Colonic mucosa (tissue), 4 donors: ENCODE results near the gene CDCA3. TPM values are rescaled to one million over a fixed set of nuclear protein-coding genes. Genes with fewer than 3 reads are reported as not detected.

Experiments used
- DNase-seq: peaks from one replicate; pipeline ENCODE4 v3.0.0-alpha.2; 2020
- H3K27ac ChIP-seq: fragments of 200-600 bp; one replicate; pipeline ENCODE4 v1.8.0; 2021
- H3K27me3 ChIP-seq: fragments of 200-600 bp; one replicate; pipeline ENCODE4 v1.8.0; 2021
- H3K36me3 ChIP-seq: fragments of 200-600 bp; one replicate; pipeline ENCODE4 v1.8.0; 2021
- H3K4me1 ChIP-seq: fragments of 200-600 bp; one replicate; pipeline ENCODE4 v1.8.0; 2021; ENCODE audit warnings: mild to moderate bottlenecking
- H3K4me3 ChIP-seq: fragments of 200-600 bp; one replicate; pipeline ENCODE4 v1.8.0; 2021
- H3K9ac ChIP-seq, 2 donors: one replicate each; pipeline ENCODE4 v1.7.0; 2013; ENCODE audit warnings: control low read depth in 2 of 2, low read depth in 2 of 2, low read length in 2 of 2
- H3K9me3 ChIP-seq: fragments of 200-600 bp; one replicate; pipeline ENCODE4 v1.8.0; 2021
- intact Hi-C: fragments of 100-400 bp; cut with DNase I; formaldehyde crosslinking; loops from one replicate; pipeline ENCODE4 v1.14.1; 2022
- total RNA-seq, 2 donors: library from RNA; stranded (reverse); fragmentation: NEBNext Ultra II Directional in 1 of 2; extraction: Animal tissue kit (Norgen Biotek cat#: 25700) in 1 of 2; gene quantifications; one replicate each; pipeline ENCODE4 v1.2.1, GENCODE V29; 2021
- TF ChIP-seq, protein P1 (sequence below): fragments of 200-600 bp; IDR thresholded peaks from one replicate; pipeline ENCODE4 v1.8.0; 2022; ENCODE audit warnings: antibody characterized with exemption, mild to moderate bottlenecking
- donor health status: healthy.
- donor health status: DM: no; HTN: no; CAD: no.
- donor health status: DM: no; HTN: no; CAD: no.

CDCA3 gene
- total RNA-seq, 2 donors from 2014 or later = 11.4 to 63.7 TPM

DNA sequence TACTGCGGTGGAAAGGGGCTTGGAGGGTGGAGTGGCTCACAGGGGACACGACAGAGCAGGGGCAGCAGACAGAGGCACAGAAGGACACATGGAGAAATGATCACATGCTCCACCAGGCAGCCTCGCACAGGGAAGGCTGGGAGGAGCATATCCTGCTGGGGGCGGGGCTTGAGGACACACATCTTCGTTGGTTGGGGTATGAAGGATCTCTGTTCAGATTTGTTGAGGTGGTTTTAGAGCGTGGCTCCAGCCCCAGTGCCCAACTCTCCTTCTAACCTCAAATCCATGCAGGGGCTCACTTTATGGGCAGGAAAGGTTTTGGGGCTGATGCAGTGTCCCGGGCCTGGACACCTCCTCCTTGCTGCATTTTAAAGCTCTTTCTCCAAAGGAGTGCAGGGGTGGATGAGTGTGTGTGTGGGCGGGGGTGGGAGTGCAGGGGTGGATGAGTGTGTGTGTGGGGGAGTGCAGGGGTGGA is 23.6 kb downstream of the CDCA3 start:
- TF ChIP-seq, protein P1, sequence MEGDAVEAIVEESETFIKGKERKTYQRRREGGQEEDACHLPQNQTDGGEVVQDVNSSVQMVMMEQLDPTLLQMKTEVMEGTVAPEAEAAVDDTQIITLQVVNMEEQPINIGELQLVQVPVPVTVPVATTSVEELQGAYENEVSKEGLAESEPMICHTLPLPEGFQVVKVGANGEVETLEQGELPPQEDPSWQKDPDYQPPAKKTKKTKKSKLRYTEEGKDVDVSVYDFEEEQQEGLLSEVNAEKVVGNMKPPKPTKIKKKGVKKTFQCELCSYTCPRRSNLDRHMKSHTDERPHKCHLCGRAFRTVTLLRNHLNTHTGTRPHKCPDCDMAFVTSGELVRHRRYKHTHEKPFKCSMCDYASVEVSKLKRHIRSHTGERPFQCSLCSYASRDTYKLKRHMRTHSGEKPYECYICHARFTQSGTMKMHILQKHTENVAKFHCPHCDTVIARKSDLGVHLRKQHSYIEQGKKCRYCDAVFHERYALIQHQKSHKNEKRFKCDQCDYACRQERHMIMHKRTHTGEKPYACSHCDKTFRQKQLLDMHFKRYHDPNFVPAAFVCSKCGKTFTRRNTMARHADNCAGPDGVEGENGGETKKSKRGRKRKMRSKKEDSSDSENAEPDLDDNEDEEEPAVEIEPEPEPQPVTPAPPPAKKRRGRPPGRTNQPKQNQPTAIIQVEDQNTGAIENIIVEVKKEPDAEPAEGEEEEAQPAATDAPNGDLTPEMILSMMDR = no peak
- no peak overlapping the region for H3K4me3 ChIP-seq
- H3K9ac ChIP-seq = no peak overlapping the region
- H3K27ac ChIP-seq = no peak overlapping the region
- peaks cover 23% of the 10 kb centered on the region for H3K27me3 ChIP-seq
- intact Hi-C loops = loop anchor here (5.0 kb wide), 1 partner anchor 75 kb away; the partner anchor contains the start of gene MLF2
- H3K36me3 ChIP-seq = no peaks in the 10 kb centered on the region
- no peaks in the 10 kb centered on the region for H3K9me3 ChIP-seq
- DNase-seq = peak; percentile 86
- no peaks in the 10 kb centered on the region for H3K4me1 ChIP-seq

DNA sequence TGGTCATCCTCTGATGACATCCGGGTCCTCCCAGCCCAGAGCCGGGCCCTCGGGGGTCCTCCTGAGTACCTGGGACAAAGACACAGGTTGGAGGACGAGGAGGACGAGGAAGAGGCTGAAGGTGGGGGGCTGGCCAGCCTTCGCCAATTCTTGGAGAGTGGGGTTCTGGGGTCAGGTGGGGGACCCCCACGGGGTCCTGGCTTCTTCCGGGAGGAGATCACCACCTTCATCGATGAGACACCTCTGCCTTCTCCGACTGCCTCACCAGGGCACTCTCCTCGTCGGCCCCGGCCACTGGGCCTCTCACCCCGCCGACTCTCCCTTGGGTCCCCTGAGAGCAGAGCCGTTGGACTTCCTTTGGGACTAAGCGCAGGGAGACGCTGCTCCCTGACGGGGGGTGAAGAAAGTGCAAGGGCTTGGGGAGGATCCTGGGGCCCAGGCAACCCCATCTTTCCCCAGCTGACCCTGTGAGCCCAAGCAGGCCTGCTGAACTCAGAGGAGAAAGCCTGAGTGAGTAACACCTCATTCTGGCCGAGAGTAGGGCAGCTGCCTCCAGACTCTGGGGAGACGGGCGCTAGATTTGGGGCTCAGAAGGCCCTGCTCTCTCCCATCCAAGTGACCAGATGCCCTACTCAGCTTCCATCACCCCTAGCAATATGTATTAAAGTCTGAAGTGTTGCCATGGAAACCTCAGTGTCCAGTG is 24.2 kb downstream of the CDCA3 start:
- no peaks in the 10 kb centered on the region for H3K4me1 ChIP-seq
- DNase-seq = no peak
- no peak overlapping the region for H3K27ac ChIP-seq
- H3K36me3 ChIP-seq = no peaks in the 10 kb centered on the region
- no peak overlapping the region for H3K4me3 ChIP-seq
- no peak overlapping the region for H3K9ac ChIP-seq
- H3K27me3 ChIP-seq = peaks cover 29% of the 10 kb centered on the region
- H3K9me3 ChIP-seq = no peaks in the 10 kb centered on the region
- TF ChIP-seq, protein P1 = no peak
- intact Hi-C loops = loop anchor here (5.0 kb wide), 1 partner anchor 75 kb away; the partner anchor contains the start of gene MLF2

- DNase-seq = no peak
- H3K4me1 ChIP-seq = no peaks in the 10 kb centered on the region
- no peak overlapping the region for H3K27ac ChIP-seq
- peaks cover 32% of the 10 kb centered on the region for H3K27me3 ChIP-seq
- H3K9me3 ChIP-seq = no peaks in the 10 kb centered on the region
- TF ChIP-seq, protein P1 = no peak
- no peak overlapping the region for H3K4me3 ChIP-seq
- H3K36me3 ChIP-seq = no peaks in the 10 kb centered on the region
- no peak overlapping the region for H3K9ac ChIP-seq
- intact Hi-C loops = loop anchor here (5.0 kb wide), 1 partner anchor 74 kb away; the partner anchor contains the start of gene MLF2
Measured at GRCh38 chr12:6826125-6826733, 24.9 kb downstream of the CDCA3 start.

GRCh38 chr12:6825398-6826124 is 25.5 kb downstream of the CDCA3 start:
- Histone ChIP-seq H3K27ac (no peak overlapping the region), H3K4me1 (no peaks in the 10 kb centered on the region), H3K9me3 (no peaks in the 10 kb centered on the region), H3K27me3 (peaks cover 29% of the 10 kb centered on the region), H3K4me3 (no peak overlapping the region), H3K36me3 (no peaks in the 10 kb centered on the region), H3K9ac (peak overlapping the region in 1 of 2 donors; percentile 5)
- intact Hi-C loops = loop anchor here (5.0 kb wide), 1 partner anchor 73 kb away; the partner anchor contains the start of gene MLF2
- TF ChIP-seq, protein P1 = peak; percentile 93
- peak; percentile 91 for DNase-seq

- Histone ChIP-seq H3K4me3 (no peak overlapping the region), H3K9me3 (no peaks in the 10 kb centered on the region), H3K27ac (no peak overlapping the region), H3K36me3 (no peaks in the 10 kb centered on the region), H3K27me3 (peaks cover 29% of the 10 kb centered on the region), H3K4me1 (no peaks in the 10 kb centered on the region), H3K9ac (no peak overlapping the region)
- intact Hi-C loops = loop anchor here (5.0 kb wide), 2 partner anchors 73 to 88 kb away; partner anchors contain the start of gene MLF2
- TF ChIP-seq, protein P1 = no peak
- DNase-seq = no peak
Measured at GRCh38 chr12:6824901-6825381, 26.1 kb downstream of the CDCA3 start.
